Measurements from ENCODE around the gene HECW1. TPM values are rescaled to one million over a fixed set of nuclear protein-coding genes. Genes with fewer than 3 reads are reported as not detected.
A peak's percentile ranks its signal among the peaks of the same experiment; 100 is the strongest.
"Not testable (repeated sequence)": the region's sequence is repeated elsewhere in the genome, so short reads cannot be mapped to it uniquely, and the experiment has no call there.

The HECW1 gene
- under 1 TPM; 0.06 to 0.99 (median 0.27) TPM for total RNA-seq

DNA sequence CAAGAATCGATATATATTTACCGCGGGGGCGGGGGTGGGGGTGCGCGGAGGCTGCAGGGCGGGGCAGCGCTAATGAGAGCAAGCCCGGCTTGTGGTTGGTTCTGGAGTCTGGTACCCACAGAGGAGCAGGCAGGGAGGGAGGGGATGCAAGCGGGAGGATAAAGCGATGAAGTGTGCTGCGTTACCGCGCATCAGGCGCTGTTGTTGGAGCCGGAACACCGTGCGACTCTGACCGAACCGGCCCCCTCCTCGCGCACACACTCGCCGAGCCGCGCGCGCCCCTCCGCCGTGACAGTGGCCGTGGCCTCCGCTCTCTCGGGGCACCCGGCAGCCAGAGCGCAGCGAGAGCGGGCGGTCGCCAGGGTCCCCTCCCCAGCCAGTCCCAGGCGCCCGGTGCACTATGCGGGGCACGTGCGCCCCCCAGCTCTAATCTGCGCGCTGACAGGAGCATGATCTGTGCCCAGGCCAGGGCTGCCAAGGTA lies at the start of gene HECW1:
TSS of gene HECW1 (plus strand) at position 189 of the 482 bp plus-strand sequence. CDS start 131,259 bp downstream, outside the sequence.
- WGBS = under 1% methylated on average over 28 of the region's 46 CpGs
- Histone ChIP-seq H3K27me3 (peaks cover 7 to 95% (median 40%) of the 10 kb centered on the region in 4 donors), H3K4me3 (peak within 1 kb of the TSS; percentile 44 to 57 (median 47)), H3K9me3 (no peaks in the 10 kb centered on the region), H3K27ac (replicated peaks in 1 of 4) (no peak within 1 kb of the TSS), H3K4me1 (peaks cover 20 to 25% (median 22%) of the 10 kb centered on the region in 4 donors), H3K36me3 (no peaks in the 10 kb centered on the region)
- intact Hi-C loops (cut with DNase I) = no loop called here
- TF ChIP-seq, protein P1, sequence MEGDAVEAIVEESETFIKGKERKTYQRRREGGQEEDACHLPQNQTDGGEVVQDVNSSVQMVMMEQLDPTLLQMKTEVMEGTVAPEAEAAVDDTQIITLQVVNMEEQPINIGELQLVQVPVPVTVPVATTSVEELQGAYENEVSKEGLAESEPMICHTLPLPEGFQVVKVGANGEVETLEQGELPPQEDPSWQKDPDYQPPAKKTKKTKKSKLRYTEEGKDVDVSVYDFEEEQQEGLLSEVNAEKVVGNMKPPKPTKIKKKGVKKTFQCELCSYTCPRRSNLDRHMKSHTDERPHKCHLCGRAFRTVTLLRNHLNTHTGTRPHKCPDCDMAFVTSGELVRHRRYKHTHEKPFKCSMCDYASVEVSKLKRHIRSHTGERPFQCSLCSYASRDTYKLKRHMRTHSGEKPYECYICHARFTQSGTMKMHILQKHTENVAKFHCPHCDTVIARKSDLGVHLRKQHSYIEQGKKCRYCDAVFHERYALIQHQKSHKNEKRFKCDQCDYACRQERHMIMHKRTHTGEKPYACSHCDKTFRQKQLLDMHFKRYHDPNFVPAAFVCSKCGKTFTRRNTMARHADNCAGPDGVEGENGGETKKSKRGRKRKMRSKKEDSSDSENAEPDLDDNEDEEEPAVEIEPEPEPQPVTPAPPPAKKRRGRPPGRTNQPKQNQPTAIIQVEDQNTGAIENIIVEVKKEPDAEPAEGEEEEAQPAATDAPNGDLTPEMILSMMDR (IDR thresholded peaks at IDR 0.05) = no peak
- TF ChIP-seq POLR2A (IDR thresholded peaks at IDR 0.05; ENCODE audit: low read depth) (no peak), POLR2AphosphoS5 (IDR thresholded peaks at IDR 0.05) (no peak), EP300 (IDR thresholded peaks at IDR 0.05) (no peak)
- no peak for DNase-seq (ENCODE audit: extremely low spot score)

DNA sequence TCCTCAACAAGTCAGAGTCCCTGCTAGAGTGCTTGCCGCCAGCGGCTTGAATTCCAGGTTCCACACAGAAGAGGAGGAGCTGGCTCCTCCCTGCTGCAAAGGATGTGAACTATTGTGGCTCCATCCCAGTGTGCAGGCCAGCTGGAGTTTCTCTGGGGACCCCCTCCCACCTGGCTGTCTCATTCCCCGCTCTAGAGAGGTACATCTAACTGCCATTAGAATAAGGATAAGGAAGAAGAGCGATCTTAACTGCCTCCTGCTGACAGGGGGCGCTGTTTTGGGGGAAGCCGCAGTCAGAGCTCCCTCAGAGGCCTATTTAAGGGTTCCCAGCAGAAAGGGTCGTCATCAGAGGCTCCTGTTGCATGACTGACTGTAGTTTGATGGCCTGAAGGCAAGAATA lies 40.8 kb upstream of the HECW1 start:
- no peak overlapping the region for H3K4me3 ChIP-seq
- peaks cover 0 to 12% (median 0%) of the 10 kb centered on the region in 4 donors for H3K27me3 ChIP-seq
- DNase-seq (ENCODE audit: extremely low spot score) = no peak
- intact Hi-C loops (cut with DNase I) = no loop called here
- no peaks in the 10 kb centered on the region for H3K9me3 ChIP-seq
- no peak overlapping the region for H3K27ac ChIP-seq (replicated peaks in 1 of 4)
- TF ChIP-seq POLR2AphosphoS5 (IDR thresholded peaks at IDR 0.05) = no peak
- no peak for TF ChIP-seq POLR2A (IDR thresholded peaks at IDR 0.05; ENCODE audit: low read depth)
- TF ChIP-seq EP300 (IDR thresholded peaks at IDR 0.05) = no peak
- TF ChIP-seq, protein P1 (IDR thresholded peaks at IDR 0.05) = no peak
- no peaks in the 10 kb centered on the region for H3K4me1 ChIP-seq
- no peaks in the 10 kb centered on the region for H3K36me3 ChIP-seq
- WGBS = 32% methylated on average over 6 of the region's 7 CpGs

DNA sequence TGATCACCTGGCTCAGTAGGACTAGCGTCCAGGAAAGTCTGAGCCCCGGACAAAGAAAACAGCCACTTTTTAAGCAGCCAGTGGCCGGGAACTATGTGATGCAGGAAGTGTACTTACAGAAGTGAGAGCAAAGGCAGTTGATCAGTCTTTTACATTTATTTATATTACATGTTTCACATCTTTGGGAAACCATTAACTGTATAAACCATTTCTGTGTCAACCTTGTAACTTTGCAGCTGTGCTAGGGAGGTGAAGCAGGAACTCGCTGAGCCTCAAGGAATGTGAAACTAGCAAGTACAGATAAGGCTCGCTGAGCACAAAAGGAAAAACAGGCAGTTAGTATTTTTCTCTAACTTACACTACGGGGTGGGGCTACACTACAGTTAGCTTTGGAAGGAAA lies 39.9 kb upstream of the HECW1 start:
- no peak overlapping the region for H3K27ac ChIP-seq (replicated peaks in 1 of 4)
- DNase-seq (ENCODE audit: extremely low spot score) = no peak
- peaks cover 0 to 12% (median 0%) of the 10 kb centered on the region in 4 donors for H3K27me3 ChIP-seq
- no peaks in the 10 kb centered on the region for H3K36me3 ChIP-seq
- H3K4me3 ChIP-seq = no peak overlapping the region
- TF ChIP-seq, protein P1 (IDR thresholded peaks at IDR 0.05) = no peak
- no peak for TF ChIP-seq EP300 (IDR thresholded peaks at IDR 0.05)
- no peak for TF ChIP-seq POLR2A (IDR thresholded peaks at IDR 0.05; ENCODE audit: low read depth)
- TF ChIP-seq POLR2AphosphoS5 (IDR thresholded peaks at IDR 0.05) = no peak
- intact Hi-C loops (cut with DNase I) = no loop called here
- H3K4me1 ChIP-seq = no peaks in the 10 kb centered on the region
- no peaks in the 10 kb centered on the region for H3K9me3 ChIP-seq
- 30% methylated on average over 6 of the region's 6 CpGs for WGBS

DNA sequence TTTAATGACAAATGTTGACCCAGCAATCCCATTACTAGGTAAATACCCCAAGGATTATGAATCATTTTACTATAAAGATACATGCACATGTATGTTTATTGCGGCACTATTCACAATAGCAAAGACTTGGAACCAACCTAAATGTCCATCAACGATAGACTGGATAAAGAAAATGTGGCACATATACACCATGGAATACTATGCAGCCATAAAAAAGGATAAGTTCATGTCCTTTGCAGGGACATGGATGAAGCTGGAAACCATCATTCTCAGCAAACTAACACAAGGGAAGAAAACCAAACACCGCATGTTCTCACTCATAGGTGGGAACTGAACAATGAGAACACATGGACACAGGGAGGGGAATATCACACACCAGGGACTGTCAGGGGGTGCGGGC lies 38.6 kb upstream of the HECW1 start:
- DNase-seq (ENCODE audit: extremely low spot score); H3K27ac ChIP-seq (replicated peaks in 1 of 4); H3K36me3 ChIP-seq; H3K4me3 ChIP-seq; H3K4me1 ChIP-seq; intact Hi-C loops (cut with DNase I); H3K9me3 ChIP-seq: not testable (repeated sequence)
- H3K27me3 ChIP-seq = peaks cover 0 to 12% (median 0%) of the 10 kb centered on the region in 4 donors
- 94% methylated on average over 4 of the region's 4 CpGs for WGBS

DNA sequence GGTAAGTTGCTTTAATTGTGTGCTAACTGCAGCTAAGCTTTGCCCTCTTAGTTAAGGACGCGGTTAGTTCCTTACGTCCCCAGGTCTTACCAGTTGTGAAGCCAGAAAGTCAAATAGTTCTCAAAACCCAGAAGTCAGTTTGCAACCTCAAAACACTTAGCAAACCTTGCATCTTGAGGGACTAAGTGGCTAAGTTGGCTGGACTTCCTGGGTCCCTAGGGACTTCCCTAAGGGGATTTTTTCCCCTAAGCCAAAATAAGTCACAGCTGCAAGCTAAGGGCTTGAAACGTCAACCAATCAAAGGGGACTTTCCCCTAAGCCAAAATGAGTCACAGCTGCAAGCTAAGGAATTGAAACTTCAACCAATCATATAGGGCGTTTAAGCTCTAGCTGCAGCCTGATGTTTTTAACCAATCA lies 36.2 kb upstream of the HECW1 start:
- Histone ChIP-seq H3K27ac (replicated peaks in 1 of 4) (no peak overlapping the region), H3K4me1 (no peaks in the 10 kb centered on the region), H3K27me3 (peaks cover 0 to 12% (median 0%) of the 10 kb centered on the region in 4 donors), H3K9me3 (no peaks in the 10 kb centered on the region), H3K4me3 (no peak overlapping the region), H3K36me3 (no peaks in the 10 kb centered on the region)
- WGBS = 58% methylated on average over 5 of the region's 5 CpGs
- DNase-seq (ENCODE audit: extremely low spot score) = no peak
- TF ChIP-seq POLR2A (IDR thresholded peaks at IDR 0.05; ENCODE audit: low read depth) (no peak), POLR2AphosphoS5 (IDR thresholded peaks at IDR 0.05) (no peak), EP300 (IDR thresholded peaks at IDR 0.05) (no peak)
- TF ChIP-seq, protein P1 (IDR thresholded peaks at IDR 0.05) = no peak
- intact Hi-C loops (cut with DNase I) = no loop called here

Data from esophagus muscularis mucosa (tissue), 4 donors.